Activated CD4-positive, CD25-positive, alpha-beta regulatory T cell (primary cell): ENCODE data around the gene DLG2.
"Not testable (repeated sequence)": the region's sequence is repeated elsewhere in the genome, so short reads cannot be mapped to it uniquely, and the experiment has no call there.

Experiments
- DNase-seq, 4 experiments: peaks; one replicate each; lab custom pipeline; 2025; lab: John Stamatoyannopoulos, UW

Gene DLG2

DNA sequence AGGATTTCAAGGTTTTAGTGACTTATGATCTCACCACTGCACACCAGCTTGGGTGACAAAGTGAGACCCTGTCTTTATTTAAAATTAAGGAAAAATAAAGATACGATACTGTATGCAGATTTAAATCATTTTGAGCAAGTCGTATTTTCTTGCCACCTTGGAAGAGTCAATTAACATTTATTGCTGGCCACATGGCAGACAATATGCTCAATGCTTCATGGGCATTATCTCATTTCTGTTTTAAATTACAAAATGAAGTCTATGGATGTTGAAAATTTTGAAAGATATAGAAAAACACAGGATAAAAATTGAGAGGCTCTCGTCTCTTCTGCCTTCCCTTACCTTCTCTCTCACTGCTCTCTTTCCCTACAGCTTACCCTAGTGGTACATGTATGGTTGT is 1992.0 kb downstream of the DLG2 start:
- DNase-seq = no peak

DNA sequence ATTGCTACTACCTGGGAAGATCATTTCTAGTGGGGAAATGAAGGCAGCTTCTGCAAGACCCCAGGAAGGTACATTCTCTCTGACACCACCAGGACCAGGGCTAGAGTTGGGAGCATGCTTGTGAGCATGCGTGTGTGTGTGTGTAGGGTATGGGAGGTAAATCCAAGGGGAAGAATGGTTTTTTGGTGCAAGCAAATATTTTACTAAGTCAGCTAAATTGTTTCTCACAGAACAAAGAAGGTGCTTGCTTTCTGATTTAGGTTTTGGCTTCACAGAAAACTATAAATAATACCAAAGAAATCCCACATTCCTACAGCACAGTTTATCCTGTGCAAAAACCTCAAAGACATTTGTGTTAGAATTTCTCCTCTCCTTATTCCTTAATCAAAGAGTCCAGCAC is 1996.9 kb downstream of the DLG2 start:
- DNase-seq = no peak

DNA sequence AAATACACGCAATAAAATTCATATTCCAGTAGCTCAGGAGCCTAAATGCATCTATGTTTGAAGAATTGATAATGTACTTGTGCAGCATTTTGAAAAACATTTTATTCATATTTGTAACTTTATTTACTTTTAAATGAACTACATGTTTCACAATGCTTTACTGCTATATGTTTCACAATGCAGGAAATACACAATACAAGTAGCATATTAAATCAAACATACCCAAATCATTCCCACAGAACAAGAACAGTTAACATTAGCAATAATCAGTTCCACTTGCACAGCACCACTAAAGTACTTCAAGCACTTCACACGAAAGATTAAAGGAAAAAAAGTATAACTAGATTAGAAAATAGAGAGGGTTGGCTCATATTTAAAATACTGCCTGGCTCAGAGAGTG is 1997.4 kb downstream of the DLG2 start:
- DNase-seq = no peak

DNA sequence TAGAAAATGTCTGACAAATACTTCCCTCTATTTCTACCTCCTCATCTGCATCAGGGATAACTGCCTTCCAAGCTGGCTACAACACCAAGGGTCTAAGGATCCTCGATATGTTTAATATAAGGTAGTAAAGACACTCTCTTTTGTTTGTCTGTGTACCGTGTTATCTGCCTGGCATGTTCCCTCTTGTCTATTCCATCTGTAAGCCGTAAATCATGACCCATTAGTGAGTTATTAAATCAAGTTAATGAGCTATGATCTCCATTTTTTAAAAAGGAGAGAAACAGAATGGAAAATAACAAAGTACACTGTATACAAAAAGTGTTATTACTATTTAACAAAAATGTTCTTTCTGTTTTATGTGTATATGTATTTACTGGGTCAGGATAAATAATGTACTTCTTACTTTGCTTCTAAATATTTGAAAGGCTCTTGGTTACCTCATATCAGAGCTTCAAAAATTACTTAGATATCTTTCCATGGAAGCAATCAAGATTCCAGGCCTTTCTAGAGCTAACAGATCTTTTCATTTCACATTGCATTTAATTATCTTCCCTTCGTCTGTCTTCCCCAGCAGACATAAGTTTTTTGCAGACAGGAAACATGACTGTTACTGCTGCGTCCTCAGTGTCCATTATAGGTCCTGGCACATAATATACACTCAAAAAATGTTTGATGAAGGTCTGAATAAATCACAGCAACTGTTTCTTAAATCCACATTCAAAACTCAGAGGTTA is 1998.4 kb downstream of the DLG2 start:
- no peak for DNase-seq

DNA sequence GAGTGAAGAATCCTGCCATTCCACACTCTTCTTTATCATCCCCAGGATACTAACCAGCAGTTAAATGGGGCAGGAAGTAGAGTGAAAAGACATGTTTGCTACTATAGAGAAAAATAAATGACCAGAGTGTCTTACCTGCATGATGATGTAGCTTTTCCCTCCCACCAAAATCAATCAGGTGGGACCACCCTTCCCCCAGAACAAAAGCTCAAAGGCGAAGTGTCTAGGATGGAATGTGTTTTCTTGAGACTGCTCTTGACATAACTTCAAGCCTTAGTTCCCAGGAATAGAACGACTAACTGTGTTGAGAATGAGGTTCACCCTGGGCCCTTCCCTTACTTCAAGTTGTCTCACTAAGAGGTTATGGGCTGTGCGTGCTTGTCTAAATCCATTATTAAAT is 2001.8 kb downstream of the DLG2 start:
- no peak for DNase-seq

DNA sequence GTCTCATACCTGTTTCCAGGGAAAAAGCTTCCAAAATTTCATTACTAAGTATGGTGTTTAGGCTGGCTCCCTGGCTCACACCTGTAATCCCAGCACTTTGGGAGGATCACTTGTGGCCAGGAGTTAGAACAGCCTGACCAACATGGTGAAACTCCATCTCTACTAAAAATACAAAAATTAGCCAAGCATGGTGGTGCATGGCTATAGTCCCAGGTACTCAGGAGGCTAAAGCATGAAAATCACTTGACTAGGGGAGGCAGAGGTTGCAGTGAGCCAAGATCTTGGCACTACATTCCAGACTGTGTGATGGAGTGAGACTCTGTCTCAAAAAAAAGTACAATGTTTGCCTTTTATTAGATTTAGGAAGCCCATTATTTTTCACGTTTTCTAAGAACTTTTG is 2009.5 kb downstream of the DLG2 start:
- DNase-seq = no peak

DNA sequence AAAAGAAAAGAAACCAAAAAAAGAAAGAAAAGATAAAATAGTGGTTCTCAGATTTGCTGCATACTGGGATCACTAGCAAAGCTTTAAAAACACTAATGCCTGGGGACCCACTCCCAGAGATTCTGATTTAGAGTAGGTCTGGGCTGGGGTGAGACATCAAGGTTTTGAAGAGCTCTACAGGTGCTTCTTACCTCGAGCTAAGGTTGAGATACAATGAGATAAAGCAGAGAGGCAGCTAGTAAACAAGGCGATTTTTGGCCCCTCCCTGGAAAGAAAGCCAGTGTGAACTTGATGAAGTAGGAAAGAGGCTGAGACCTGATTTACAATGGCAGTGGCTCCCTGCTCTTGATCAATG is 2013.4 kb downstream of the DLG2 start:
- no peak for DNase-seq

DNA sequence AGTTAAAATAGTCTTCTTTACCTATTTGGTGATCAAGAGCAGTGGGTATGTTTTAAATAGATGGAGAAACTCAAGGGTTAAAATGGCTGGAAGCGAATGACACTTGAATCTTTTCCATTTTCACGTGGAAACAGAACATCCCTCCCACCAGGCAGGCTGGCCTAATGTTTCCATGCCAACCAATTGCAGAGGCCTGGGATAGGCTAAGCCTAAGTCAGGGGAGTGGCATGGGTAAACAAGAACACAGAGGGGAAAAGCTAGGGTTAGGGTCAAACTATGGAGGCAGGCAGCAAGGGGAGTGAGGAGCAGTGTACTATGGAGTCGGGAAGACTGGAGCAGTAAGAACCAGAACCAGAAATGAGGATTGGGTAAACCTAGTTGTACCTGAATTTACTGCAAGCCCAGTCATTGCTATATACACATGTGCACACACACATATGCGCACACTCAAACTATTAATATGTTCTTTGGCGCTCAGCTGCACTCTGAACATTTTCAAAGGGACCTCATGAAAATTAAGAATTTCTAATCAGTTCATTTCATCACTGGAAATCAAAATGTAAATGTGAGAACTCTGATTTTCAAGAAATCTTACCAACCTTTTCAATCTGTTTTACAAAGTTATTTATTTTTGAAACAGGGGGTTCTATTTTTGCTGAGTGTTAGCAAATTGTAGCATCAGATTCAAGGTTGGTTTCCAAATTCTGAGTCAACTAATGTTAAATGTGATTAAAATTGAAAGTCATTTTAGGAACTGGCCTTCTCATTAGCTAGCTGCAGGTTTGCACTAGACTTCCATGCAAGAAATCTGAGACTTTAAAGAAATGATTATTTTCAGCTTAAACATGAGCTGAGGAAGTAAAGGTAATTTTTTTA is 2014.0 kb downstream of the DLG2 start:
- no peak for DNase-seq

DNA sequence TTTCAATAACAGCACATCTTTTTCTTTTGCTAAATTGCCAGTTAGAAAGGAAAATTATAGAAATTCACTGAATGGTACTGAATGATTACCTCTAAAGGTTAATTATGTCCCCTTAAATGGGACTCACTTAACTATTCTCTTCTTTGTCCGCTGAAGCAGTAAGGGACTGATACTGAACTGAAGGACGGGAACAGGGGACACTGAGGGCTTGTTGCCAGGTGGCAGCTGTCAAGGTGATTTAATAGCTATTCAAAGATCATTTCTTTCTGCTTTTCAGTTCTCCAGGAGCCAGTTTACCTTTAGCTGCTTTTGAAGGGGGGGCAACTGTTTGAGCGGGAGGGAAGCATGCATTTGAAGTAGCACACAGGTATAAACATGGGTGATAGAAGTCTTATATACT is 2015.5 kb downstream of the DLG2 start:
- no peak for DNase-seq

DNA sequence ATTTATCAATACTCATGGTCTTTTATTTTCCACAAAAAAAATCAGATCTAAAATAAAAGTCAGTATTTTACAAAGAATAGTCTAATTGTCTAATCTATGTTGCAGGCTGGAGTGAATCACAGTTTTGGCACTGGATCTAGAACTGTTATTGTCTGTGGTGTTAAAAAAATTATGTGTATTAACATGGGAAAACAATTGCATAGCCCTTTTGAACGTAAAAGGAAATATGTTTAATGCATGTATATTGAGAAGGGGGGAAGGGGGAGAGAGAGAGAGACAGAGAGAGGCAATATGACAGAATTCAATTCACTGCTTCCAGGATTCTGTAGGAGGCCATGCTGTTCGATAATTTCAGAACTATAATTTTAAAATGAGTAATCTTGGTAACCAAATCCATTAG is 2016.1 kb downstream of the DLG2 start:
- no peak for DNase-seq

DNA sequence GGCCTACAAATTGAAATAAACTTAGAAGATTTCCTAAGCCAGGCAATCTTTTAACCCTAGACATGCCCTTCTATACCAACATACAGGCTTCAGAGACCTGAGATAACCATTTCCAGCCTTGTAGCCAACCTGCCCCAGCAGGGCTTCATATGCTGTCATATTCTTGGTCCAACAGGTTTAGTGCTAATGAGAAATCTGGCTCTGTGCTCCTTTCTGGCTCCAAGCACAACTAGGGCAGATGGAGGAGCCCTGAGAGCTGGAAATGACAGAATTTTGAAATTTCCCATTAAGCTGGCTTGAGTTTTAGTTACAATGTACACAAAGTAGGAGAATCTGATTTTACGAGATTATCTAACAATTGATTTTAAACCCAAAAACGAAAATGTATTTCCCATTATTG is 2018.0 kb downstream of the DLG2 start:
- no peak for DNase-seq

DNA sequence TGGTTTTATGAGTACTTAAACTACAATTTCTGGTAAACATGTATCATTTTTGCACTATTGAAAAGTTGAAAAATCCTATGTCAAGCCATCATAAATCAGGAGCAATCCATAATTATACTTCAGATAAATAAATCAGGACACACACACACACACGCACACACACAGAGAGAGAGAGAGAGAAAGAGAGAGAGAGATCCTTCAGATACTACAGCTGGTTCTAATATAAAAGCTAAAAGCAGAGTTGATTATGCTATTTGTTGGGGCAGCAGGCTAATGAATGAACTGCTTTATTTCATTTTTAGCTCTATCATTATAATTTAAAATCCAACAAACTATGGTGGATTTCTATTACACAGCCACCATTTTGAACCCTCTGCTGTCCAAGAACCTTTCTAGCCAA is 2018.6 kb downstream of the DLG2 start:
- DNase-seq = no peak

DNA sequence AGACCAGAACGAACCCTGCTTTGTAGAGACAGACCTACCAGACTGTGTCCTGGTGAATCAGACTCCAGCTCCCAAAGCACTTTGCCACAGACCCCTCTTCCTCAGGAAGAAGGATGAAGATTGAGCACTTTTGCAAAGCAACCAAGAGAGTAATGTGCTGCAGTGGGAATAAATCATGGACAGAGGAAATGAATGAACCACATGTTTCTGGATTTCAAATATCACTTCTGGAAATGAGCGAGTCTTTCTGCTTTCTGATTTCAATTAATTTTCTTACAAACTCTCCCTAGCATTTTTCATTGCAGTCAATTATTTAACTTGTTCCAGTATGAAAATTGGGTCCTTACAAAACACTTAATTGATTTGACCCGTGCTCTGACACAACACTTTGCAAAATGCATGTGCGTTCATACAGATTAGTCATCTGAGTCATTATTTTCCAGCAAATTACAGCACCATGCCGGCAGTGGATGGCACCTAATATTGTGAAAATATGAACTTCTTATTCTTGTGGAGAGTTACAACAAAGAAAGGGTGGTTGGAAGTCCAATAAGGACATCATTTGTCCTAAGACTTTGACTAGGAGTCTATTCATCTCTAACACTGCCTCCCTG is 2025.1 kb downstream of the DLG2 start:
- DNase-seq = no peak

DNA sequence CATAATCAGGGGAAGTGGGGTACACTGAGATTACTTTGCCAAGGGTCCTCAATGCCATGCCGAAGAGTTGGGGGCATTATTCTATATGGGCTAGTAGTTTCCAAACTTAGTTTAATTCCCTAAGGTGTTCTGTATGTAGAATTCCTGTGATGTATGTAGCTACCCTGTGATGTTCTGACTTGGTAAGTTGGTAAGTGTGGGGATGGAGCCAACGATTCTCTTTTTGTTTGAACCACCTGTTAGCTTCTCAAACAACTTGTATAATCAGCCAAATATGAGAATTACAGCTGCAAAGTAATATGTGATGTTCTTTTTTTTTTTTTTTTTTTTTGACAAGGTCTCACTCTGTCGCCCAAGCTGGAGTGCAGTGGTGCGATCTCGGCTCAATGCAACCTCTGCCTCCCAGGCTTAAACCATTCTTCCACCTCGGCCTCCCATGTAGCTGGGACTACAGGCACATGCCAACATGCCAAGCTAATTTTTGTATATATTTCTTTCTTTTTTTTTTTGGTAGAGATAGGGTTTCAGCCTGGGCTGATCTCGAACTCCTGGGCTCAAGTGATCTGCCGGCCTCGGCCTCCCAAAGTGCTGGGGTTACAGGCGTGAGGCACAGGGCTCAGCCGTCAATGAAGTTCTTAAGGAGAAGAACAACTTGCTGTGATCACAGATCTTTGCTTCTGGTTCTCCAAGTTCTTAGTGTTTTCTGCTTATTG is 2025.8 kb downstream of the DLG2 start:
- DNase-seq = no peak

DNA sequence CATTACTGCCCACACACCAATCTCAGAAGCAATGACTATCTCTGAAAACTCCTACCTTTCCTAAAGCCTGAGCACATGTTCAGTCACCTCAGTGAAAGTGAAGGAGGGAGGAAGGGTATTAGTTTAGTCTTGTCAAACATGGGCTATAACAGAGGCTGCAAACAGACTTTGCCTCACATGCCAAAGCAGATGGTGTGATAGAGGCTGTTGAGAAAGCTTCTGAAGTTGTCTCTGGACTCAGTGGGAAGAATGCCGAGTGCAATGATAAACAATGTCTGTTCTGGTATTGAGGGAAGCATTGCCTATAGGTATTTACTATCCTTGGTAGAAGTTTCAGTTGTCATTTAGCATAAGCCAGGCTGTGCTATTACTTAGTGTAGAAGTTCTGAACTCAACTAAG is 2026.5 kb downstream of the DLG2 start:
- DNase-seq = no peak

DNA sequence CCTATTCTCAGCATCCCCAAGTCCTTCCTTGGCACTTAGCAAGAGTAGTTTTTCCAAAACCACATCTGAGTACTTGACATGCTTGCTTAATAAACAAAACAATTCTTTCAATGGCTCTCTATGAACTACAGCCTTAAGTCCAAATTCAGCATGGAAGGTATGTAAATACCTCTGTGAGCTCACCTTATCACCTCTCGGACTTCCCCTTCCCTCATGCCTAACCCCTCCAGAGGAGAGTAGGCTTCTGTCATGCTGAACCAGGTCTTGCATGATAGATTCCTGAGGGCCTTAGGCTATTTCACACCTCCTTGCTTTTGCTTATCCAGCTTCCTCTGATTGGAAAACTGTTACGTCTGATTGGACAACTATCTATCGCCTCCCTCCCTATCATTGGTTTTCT is 2028.1 kb downstream of the DLG2 start:
- no peak for DNase-seq

DNA sequence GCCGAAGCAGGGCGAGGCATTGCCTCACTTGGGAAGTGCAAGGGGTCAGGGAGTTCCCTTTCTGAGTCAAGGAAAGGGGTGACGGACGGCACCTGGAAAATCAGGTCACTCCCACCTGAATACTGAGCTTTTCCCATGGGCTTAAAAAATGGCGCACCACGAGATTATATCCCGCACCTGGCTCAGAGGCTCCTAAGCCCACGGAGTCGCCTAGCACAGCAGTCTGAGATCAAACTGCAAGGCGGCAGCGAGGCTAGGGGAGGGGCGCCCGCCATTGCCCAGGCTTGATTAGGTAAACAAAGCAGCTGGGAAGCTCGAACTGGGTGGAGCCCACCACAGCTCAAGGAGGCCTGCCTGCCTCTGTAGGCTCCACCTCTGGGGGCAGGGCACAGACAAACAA is 2039.3 kb downstream of the DLG2 start:
- not testable (repeated sequence) for DNase-seq

DNA sequence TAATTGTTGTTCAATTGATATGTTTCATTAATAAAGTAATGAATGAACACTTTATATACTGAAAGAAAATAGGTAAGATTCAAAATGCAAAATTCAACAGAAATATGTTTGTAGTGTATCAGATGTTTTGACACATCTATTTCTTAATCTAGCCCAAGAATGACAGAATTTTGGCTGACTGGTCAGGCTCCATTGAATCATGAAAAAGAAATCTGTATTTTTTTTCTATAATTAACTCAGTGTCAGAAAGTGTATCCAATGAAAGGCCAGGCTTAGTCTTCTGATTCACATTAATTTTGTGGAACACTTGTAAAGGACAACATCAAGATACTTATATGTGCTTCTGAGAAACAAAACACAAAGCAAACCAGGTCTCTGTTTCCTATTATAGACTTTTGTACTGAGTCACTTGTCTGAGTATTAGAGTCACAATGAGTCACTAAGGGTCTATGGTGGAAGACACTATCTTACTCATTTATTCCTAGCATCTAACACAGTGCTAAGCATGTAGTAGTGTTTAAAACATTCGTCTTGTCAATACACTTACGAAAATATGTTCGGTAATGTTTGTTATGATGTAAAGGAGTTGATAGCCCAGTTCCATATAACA is 2043.3 kb downstream of the DLG2 start:
- no peak for DNase-seq

DNA sequence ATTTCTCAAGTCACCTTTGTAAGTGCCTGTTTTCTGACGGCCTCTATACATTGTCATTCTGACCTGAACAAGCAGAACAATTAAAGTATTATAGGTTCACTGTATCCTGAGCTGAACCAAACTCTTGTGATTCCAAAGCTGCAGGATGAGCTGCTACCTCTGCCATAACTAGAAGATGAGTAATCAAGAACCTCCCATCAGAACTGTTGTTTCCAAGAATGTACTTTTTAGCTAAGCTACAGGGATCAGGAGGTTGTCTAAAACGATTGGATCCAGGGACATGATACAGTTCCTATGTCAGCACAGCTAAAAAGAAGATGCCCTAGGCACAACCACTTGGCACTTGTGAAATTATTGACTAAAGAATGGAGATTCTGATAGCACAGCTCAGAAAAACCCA is 2052.6 kb downstream of the DLG2 start:
- no peak for DNase-seq

DNA sequence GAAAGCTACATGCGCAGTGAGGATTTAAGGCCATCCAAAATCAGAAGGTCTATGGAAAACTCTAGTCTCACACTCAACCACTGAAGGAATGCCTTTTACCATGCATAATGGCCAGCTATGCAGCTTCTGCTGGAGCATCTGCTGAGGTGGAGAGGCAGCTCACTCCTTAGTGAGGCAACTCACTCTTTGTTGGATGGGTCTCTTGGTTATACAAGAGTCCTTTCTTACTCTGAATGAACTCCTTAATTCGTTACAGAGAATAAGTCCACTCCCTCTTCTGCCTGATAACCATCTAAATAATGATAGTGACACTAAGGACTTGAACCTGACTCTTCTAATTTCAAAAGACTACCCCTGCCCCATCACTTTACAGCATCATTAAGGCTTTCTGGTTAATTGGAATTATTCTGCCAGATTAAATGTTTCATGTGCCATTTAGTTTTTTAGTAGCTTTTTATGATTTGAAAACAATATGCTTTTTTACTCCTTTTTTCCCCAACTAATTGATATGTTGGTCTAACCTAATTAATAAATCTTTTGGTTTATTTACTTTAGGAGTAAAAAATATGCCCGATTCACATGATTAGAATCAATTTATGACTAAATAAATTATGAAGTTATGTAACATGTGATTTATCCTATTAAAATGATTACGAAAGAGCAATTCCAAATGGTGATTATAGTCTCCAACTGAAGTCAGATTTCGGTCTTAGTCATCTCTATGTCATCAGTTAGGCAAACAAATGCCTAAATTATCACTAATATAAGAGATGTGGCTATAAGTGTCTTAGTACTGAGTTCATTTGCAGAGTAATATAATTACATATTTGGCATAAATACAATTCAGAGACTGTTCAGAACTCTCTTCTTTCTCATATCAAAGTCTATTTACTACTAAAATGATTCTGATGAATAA is 2054.3 kb downstream of the DLG2 start:
- no peak for DNase-seq

DNA sequence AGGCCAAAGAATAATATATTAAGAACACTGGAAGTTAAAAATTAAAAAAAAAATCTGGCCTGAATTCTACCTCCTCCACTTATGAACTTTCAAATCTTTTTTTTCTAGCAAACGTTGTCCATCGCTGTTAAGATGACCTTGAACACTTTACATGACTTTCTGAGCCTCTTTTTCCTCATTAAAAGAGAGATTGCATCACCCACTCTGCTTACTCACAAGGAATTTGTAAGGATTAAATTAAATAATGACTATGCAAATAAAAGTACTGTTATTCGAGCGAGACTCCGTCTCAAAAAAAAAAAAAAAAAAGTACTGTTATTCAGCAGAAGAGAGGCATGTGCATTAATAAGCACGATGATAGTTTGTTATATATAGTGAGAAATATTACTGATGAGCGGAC is 2055.8 kb downstream of the DLG2 start:
- no peak for DNase-seq
